ENCODE results near the gene RALBP1.

Gene RALBP1

GRCh38 chr18:9507565-9508088 is 32.3 kb downstream of the RALBP1 start:
- Histone ChIP-seq H3K14ac (ENCODE audit: low read length) (no peak overlapping the region), H2BK12ac (ENCODE audit: low read length) (no peak overlapping the region), H3K4me1 (ENCODE audit: control insufficient read depth in 2 of 2, insufficient read depth in 1 of 2, low read depth in 1 of 2, low read length in 2 of 2) (no peaks in the 10 kb centered on the region), H3K4ac (ENCODE audit: low read length) (no peak overlapping the region), H2BK5ac (ENCODE audit: low read length) (no peak overlapping the region), H3K36me3 (replicated peaks in 1 of 2; ENCODE audit: control insufficient read depth in 2 of 2, insufficient read depth in 2 of 2, low read length in 2 of 2) (no peaks in the 10 kb centered on the region), H3K4me2 (ENCODE audit: insufficient read depth, low read length, poor library complexity, severe bottlenecking) (no peak overlapping the region), H2BK120ac (ENCODE audit: low read depth, low read length) (no peak overlapping the region), H3K9ac (ENCODE audit: low read depth, low read length, poor library complexity) (no peak overlapping the region), H3K9me3 (replicated peaks in 1 of 2; ENCODE audit: control insufficient read depth in 2 of 2, insufficient read depth in 1 of 2, low read depth in 1 of 2, low read length in 2 of 2) (peaks cover 1 to 3% of the 10 kb centered on the region in 2 donors), H3K27me3 (ENCODE audit: control insufficient read depth in 3 of 3, insufficient read depth in 3 of 3, low read depth in 1 of 3, low read length in 3 of 3) (no peaks in the 10 kb centered on the region), H4K91ac (ENCODE audit: low read depth, low read length, poor library complexity) (no peak overlapping the region), H3K18ac (ENCODE audit: low read length) (no peak overlapping the region), H2BK15ac (ENCODE audit: low read length) (no peak overlapping the region), H2AK5ac (ENCODE audit: low read depth, low read length) (no peak overlapping the region), H3K27ac (replicated peaks; ENCODE audit: low read length) (no peak overlapping the region), H3K79me1 (ENCODE audit: low read depth, low read length) (peaks cover under 1% of the 10 kb centered on the region), H4K8ac (ENCODE audit: low read depth, low read length) (no peak overlapping the region), H3K4me3 (ENCODE audit: low read length in 2 of 2) (no peak overlapping the region), H2AFZ (ENCODE audit: low read length) (no peak overlapping the region), H3K23ac (ENCODE audit: low read depth, low read length, poor library complexity) (no peak overlapping the region)
- no CpG with 5 or more reads among the region's 2 CpGs for WGBS, 2 donors (ENCODE audit: extremely low coverage in 2 of 2, insufficient read length in 2 of 2, insufficient replicate concordance in 1 of 2)
- no peak for DNase-seq (ENCODE audit: low spot score)

GRCh38 chr18:9508446-9509025 is 33.2 kb downstream of the RALBP1 start:
- Histone ChIP-seq H2BK120ac (ENCODE audit: low read depth, low read length) (no peak overlapping the region), H2BK15ac (ENCODE audit: low read length) (no peak overlapping the region), H2BK5ac (ENCODE audit: low read length) (no peak overlapping the region), H2AFZ (ENCODE audit: low read length) (no peak overlapping the region), H3K9ac (ENCODE audit: low read depth, low read length, poor library complexity) (no peak overlapping the region), H3K4me1 (ENCODE audit: control insufficient read depth in 2 of 2, insufficient read depth in 1 of 2, low read depth in 1 of 2, low read length in 2 of 2) (no peaks in the 10 kb centered on the region), H3K4me2 (ENCODE audit: insufficient read depth, low read length, poor library complexity, severe bottlenecking) (no peak overlapping the region), H4K91ac (ENCODE audit: low read depth, low read length, poor library complexity) (no peak overlapping the region), H3K4me3 (ENCODE audit: low read length in 2 of 2) (no peak overlapping the region), H3K79me1 (ENCODE audit: low read depth, low read length) (no peaks in the 10 kb centered on the region), H3K27ac (replicated peaks; ENCODE audit: low read length) (no peak overlapping the region), H3K27me3 (ENCODE audit: control insufficient read depth in 3 of 3, insufficient read depth in 3 of 3, low read depth in 1 of 3, low read length in 3 of 3) (no peaks in the 10 kb centered on the region), H2BK12ac (ENCODE audit: low read length) (no peak overlapping the region), H4K8ac (ENCODE audit: low read depth, low read length) (no peak overlapping the region), H3K18ac (ENCODE audit: low read length) (no peak overlapping the region), H2AK5ac (ENCODE audit: low read depth, low read length) (no peak overlapping the region), H3K4ac (ENCODE audit: low read length) (no peak overlapping the region), H3K36me3 (replicated peaks in 1 of 2; ENCODE audit: control insufficient read depth in 2 of 2, insufficient read depth in 2 of 2, low read length in 2 of 2) (peaks cover 0 to 7% of the 10 kb centered on the region in 2 donors), H3K14ac (ENCODE audit: low read length) (no peak overlapping the region), H3K9me3 (replicated peaks in 1 of 2; ENCODE audit: control insufficient read depth in 2 of 2, insufficient read depth in 1 of 2, low read depth in 1 of 2, low read length in 2 of 2) (peaks cover 1 to 3% of the 10 kb centered on the region in 2 donors), H3K23ac (ENCODE audit: low read depth, low read length, poor library complexity) (no peak overlapping the region)
- DNase-seq (ENCODE audit: low spot score): no peak
- no CpG with 5 or more reads among the region's 2 CpGs for WGBS, 2 donors (ENCODE audit: extremely low coverage in 2 of 2, insufficient read length in 2 of 2, insufficient replicate concordance in 1 of 2)

GRCh38 chr18:9513971-9514512 is 38.7 kb downstream of the RALBP1 start:
- Histone ChIP-seq H2AK5ac (ENCODE audit: low read depth, low read length) (no peak overlapping the region), H4K8ac (ENCODE audit: low read depth, low read length) (no peak overlapping the region), H3K4me1 (ENCODE audit: control insufficient read depth in 2 of 2, insufficient read depth in 1 of 2, low read depth in 1 of 2, low read length in 2 of 2) (no peaks in the 10 kb centered on the region), H2AFZ (ENCODE audit: low read length) (no peak overlapping the region), H3K27ac (replicated peaks; ENCODE audit: low read length) (no peak overlapping the region), H4K91ac (ENCODE audit: low read depth, low read length, poor library complexity) (no peak overlapping the region), H3K23ac (ENCODE audit: low read depth, low read length, poor library complexity) (no peak overlapping the region), H3K4me3 (ENCODE audit: low read length in 2 of 2) (no peak overlapping the region), H3K27me3 (ENCODE audit: control insufficient read depth in 3 of 3, insufficient read depth in 3 of 3, low read depth in 1 of 3, low read length in 3 of 3) (no peaks in the 10 kb centered on the region), H2BK5ac (ENCODE audit: low read length) (no peak overlapping the region), H3K36me3 (replicated peaks in 1 of 2; ENCODE audit: control insufficient read depth in 2 of 2, insufficient read depth in 2 of 2, low read length in 2 of 2) (peaks cover 1 to 35% of the 10 kb centered on the region in 2 donors), H3K18ac (ENCODE audit: low read length) (no peak overlapping the region), H3K14ac (ENCODE audit: low read length) (no peak overlapping the region), H2BK120ac (ENCODE audit: low read depth, low read length) (no peak overlapping the region), H3K79me1 (ENCODE audit: low read depth, low read length) (no peaks in the 10 kb centered on the region), H3K9me3 (replicated peaks in 1 of 2; ENCODE audit: control insufficient read depth in 2 of 2, insufficient read depth in 1 of 2, low read depth in 1 of 2, low read length in 2 of 2) (no peaks in the 10 kb centered on the region), H3K9ac (ENCODE audit: low read depth, low read length, poor library complexity) (no peak overlapping the region), H3K4ac (ENCODE audit: low read length) (no peak overlapping the region), H2BK15ac (ENCODE audit: low read length) (no peak overlapping the region), H2BK12ac (ENCODE audit: low read length) (no peak overlapping the region), H3K4me2 (ENCODE audit: insufficient read depth, low read length, poor library complexity, severe bottlenecking) (no peak overlapping the region)
- DNase-seq (ENCODE audit: low spot score): no peak
- WGBS, 2 donors (ENCODE audit: extremely low coverage in 2 of 2, insufficient read length in 2 of 2, insufficient replicate concordance in 1 of 2): no CpG with 5 or more reads among the region's 6 CpGs

- Histone ChIP-seq H3K23ac (ENCODE audit: low read depth, low read length, poor library complexity) (no peak overlapping the region), H3K27me3 (ENCODE audit: control insufficient read depth in 3 of 3, insufficient read depth in 3 of 3, low read depth in 1 of 3, low read length in 3 of 3) (no peaks in the 10 kb centered on the region), H2BK12ac (ENCODE audit: low read length) (no peak overlapping the region), H3K36me3 (replicated peaks in 1 of 2; ENCODE audit: control insufficient read depth in 2 of 2, insufficient read depth in 2 of 2, low read length in 2 of 2) (peaks cover 1 to 42% of the 10 kb centered on the region in 2 donors), H3K27ac (replicated peaks; ENCODE audit: low read length) (no peak overlapping the region), H3K14ac (ENCODE audit: low read length) (no peak overlapping the region), H3K79me1 (ENCODE audit: low read depth, low read length) (no peaks in the 10 kb centered on the region), H2AK5ac (ENCODE audit: low read depth, low read length) (no peak overlapping the region), H3K9me3 (replicated peaks in 1 of 2; ENCODE audit: control insufficient read depth in 2 of 2, insufficient read depth in 1 of 2, low read depth in 1 of 2, low read length in 2 of 2) (no peaks in the 10 kb centered on the region), H3K4ac (ENCODE audit: low read length) (no peak overlapping the region), H2BK5ac (ENCODE audit: low read length) (no peak overlapping the region), H4K8ac (ENCODE audit: low read depth, low read length) (no peak overlapping the region), H4K91ac (ENCODE audit: low read depth, low read length, poor library complexity) (no peak overlapping the region), H3K18ac (ENCODE audit: low read length) (no peak overlapping the region), H2BK15ac (ENCODE audit: low read length) (no peak overlapping the region), H3K4me3 (ENCODE audit: low read length in 2 of 2) (no peak overlapping the region), H2AFZ (ENCODE audit: low read length) (no peak overlapping the region), H3K4me1 (ENCODE audit: control insufficient read depth in 2 of 2, insufficient read depth in 1 of 2, low read depth in 1 of 2, low read length in 2 of 2) (no peaks in the 10 kb centered on the region), H3K4me2 (ENCODE audit: insufficient read depth, low read length, poor library complexity, severe bottlenecking) (no peak overlapping the region), H2BK120ac (ENCODE audit: low read depth, low read length) (no peak overlapping the region), H3K9ac (ENCODE audit: low read depth, low read length, poor library complexity) (no peak overlapping the region)
- peak; percentile 15 for DNase-seq (ENCODE audit: low spot score)
- WGBS, 2 donors (ENCODE audit: extremely low coverage in 2 of 2, insufficient read length in 2 of 2, insufficient replicate concordance in 1 of 2): no CpG with 5 or more reads among the region's 4 CpGs
Observed at GRCh38 chr18:9516437-9517064, 41.2 kb downstream of the RALBP1 start.

All from neuronal stem cell (in vitro differentiated cells).